Left hindlimb (tissue), 1 donor: Measurements from ENCODE around the gene GLUL.
"Not testable (repeated sequence)": the region's sequence is repeated elsewhere in the genome, so short reads cannot be mapped to it uniquely, and the experiment has no call there.

ENCODE experiments used
- DNase-seq: peaks from one replicate; pipeline ENCODE4 v3.0.0-alpha.2; 2018

The GLUL gene

DNA sequence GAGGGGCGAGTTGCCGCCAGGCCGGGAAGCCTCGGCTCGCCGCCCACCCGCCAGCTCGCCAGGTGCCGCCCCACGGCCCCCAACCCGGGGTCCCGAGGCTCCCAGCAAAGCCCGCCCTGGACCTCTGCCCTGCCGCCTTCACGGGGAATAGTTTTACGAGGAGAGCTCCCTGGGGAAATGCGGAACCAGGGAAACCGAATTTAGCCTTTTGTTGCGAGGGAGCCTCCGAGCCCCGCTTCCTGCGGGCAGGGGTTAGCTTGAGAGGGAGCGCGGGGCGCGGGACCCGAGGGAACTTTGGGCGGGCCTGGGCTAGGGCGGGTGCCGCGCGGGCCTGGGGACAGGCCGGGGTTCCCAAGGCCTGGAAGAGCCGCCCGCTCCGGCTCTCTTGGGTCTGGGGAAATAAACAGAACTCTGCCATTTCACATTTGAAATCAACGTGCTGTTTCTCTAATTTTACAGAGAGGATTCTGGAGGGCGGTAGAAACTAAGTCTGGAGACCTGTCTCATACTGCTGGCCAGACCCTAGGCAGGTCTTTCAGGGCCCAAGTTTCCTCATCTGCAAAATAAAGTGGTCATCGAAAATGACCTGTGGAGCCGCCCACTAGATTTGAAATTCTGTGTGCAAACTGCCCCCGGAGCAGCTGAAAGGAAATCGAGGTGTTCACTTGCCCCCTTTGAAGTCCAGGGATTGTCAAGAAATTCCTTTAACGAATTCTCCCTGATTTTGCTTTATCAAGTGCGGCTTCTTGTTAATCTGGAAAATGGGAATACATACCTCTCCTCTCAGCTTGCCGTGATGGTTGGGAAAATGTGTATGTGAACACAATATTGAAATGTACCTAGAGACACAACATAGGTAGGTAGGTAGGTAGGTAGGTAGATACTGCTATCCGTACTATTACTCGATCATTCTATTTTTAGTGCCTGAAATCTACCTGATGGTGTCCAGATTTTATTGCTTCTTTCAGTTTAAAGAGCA, 749 bp upstream of the GLUL start:
- DNase-seq, result no peak

DNA sequence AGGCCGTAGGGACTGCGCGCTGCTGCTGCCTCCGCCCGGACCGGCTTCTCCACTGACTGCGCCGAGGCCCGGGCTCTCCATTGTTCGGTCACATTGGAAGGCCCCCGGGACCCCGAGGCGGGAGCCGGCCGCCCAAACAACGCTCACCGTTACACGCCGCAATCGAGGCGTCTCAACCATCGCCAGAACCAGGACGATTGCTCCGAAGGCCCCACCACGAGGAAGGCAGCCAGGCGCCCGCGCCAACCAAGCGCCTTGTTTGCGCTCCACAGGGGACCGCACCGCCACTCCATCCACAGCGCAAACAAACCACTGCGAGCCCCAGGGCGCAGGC, 595 bp downstream of the GLUL start:
- no peak for DNase-seq

DNA sequence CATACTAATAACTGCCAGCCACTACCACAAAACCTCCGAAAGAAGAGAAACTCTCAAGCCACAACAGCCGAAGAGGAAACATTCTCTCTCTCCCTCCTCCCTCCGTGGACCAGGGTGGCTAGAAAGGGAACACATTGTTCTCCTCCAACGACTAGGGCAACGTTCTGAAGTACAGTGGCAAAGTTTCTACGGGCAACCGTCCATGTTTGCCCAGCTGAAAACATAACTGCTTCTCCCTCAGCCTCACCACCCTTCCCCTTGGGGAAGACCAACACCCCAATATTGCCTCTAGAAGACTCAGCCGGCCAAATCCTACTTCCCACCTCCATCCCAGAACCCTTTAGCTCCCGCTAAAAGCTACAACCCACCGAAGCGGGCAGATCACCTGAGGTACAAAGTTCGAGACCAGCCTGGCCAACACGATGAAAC, 2.0 kb downstream of the GLUL start:
- DNase-seq, result no peak

DNA sequence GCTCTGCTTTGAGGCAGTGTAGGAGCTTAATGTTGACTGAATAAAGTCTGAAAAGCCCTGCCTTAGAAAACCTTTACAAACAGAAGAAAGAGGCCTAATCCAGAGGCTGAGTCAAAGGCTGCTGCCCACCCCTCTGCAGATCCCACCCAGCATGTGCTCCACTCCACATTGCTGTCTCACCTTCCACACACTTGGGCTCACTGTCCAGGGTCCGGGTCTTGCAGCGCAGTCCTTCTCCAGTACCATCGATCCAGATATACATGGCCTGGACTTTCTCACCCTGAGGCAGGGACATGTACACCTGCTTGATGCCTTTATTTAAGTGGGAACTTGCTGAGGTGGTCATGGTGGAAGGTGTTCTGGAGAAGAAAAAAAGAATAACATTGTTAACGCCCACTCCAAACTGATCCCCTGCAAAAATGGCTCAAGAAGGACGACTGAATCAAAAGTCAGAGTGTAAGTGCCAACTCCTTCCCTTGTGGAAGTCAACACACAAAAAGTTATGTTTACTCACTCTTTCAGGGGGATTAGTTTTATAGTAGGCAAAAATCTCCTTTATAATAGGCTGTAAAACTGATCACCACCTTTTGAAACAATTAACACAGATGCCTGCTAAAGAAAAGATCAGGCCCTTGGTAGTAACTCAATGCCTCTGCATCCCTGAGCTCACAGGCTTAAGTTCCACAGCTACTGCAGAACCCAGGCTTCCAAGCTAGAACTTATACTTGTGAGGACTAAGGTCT, 3.0 kb downstream of the GLUL start:
- DNase-seq, result no peak

DNA sequence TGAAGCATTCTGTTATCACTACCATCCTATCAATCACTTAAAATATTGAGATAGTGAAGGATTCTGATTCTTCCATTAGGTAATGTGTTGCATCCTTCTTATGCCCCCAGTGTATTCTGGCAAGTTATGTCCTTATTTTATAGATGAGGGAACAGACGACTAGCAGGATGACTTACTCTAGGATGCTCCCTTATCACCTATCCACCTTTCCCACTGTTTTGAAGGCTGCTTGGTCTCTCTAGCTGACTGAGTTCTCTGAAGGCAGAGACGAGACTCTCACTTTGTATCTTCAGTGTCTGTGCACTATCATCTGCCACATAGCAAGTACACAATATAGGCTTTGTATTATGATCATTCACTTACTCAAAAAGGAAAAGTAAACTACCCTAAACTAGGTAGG, 4.0 kb downstream of the GLUL start:
- DNase-seq, result no peak

DNA sequence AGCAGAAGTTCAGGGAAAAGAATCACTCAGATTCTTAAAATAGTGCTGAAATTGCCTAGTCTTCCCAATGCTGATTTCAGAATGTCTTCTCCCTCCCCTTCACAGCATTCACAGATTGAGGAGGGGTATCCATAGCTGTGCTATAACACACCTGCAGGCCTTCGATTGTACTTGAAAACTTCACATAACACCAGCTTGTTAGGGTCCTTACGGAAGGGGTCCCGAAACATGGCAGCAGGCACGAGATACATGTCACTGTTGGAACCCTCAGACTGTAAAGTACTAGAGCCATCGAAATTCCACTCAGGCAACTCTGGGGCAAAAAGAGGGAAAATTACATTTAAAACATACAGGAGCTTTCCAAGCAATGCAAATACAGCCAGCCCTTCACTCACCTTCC, 4.6 kb downstream of the GLUL start:
- no peak for DNase-seq

DNA sequence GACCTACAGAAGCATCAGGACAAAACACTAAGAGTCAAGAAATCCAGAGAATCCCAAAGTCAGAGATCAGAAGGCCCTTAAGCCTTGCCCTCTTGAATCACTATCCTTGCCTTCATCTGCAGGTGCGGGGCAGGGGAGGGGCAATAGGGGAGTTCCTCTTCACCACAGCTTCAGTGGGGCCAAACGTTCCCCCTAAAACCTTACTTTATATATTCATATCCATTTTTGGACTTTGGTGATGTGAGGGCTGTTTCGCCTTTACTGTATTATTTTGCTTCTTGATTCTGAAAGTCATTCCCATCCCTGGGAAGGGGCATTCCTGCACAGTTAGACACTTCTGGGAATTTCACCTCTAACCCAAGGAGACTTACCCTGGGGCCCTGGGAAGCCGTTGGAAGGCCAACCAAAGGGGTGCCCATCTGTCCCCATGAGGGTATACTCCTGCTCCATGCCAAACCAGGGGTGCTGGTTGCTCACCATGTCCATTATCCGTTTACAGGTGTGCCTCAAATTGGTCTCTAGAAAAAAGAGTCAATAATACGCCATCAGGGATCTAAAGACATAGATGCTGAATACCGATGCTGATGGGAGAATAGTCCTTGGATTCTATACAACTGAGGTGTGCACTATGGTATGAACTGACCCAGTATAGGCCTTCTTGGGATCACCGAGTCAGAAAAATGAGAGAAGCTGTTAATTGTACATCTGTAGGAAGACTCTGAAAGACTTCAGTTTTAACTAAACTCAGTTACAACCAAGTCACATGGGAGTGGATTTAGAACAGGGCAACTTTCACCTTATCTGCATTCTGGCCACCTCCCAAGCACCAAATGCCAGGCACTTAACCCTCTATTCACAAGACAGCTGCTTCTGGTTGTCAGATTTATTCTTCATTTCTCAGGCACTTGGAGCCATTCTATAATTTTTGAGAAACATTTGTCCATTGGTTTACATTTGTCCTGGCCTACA, 5.4 kb downstream of the GLUL start:
- no peak for DNase-seq

DNA sequence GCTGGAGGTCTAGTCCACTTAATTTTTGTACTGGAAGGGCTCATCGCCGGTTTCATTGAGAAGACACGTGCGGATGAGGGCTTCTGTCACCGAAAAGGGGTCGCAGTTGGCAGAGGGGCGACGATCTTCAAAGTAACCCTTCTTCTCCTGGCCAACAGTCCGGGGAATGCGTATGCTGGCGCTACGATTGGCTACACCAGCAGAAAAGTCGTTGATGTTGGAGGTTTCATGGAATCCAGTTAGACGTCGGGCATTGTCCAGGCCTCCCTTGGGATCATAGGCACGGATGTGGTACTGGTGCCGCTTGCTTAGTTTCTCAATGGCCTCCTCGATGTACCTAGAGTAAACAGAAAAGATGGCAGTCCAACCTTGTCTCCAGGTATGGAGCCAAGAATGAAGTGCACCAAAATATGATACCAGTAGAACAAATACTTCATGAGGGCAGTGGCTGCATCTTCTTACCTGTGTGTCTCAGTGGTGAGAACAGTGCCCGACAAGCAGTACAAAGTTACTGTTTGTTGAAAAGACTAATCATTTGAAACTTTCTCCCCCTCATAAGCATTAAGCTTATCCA, 7.1 kb downstream of the GLUL start:
- DNase-seq, result no peak

DNA sequence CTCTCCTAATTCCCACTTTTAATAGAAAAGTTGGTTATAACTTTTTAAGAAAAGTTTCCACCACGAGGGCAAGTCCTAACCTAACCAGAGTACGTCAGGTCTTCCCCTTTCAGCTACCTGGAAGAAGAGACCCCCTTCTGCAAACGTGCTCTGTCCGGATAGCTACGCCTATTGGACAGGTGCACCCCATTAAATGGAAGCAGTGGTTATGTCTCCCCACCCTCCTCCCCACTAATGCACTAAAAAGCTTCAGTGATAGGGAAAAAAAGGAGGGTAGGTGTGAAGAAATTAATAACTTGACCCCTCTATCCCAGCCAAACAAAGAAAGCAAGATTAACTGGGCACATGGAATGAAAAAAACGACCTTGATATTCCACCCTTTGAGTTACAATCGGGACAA, 7.7 kb downstream of the GLUL start:
- no peak for DNase-seq

DNA sequence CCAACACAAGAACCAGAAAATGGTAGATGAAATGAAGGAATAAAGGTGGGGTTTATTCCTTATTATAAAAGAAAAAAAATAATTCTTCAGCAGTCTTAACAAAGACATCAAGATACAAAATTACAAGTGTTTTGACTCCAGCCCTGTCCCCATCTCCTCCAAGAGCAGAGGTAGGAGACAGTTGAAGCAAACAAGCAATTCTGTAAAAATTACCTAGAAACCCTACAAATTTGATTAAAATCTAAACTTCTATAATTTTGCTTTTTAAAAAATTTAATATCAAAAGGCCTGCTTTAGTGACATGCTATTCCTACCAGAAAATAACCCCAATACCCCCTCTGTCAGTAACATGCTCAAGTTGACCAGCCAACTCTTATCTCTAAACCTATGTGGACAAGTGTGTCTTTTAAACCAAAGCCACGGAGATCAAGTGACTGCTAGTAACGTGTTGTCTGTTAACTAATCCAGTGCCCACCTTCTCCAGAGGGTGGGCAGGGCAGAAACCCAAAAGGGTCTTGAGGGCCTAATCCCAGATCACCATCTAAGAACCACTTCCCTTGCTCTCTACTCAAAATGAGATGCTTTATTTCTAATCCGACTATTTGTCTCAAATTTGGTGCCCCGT, 8.4 kb downstream of the GLUL start:
- no peak for DNase-seq

DNA sequence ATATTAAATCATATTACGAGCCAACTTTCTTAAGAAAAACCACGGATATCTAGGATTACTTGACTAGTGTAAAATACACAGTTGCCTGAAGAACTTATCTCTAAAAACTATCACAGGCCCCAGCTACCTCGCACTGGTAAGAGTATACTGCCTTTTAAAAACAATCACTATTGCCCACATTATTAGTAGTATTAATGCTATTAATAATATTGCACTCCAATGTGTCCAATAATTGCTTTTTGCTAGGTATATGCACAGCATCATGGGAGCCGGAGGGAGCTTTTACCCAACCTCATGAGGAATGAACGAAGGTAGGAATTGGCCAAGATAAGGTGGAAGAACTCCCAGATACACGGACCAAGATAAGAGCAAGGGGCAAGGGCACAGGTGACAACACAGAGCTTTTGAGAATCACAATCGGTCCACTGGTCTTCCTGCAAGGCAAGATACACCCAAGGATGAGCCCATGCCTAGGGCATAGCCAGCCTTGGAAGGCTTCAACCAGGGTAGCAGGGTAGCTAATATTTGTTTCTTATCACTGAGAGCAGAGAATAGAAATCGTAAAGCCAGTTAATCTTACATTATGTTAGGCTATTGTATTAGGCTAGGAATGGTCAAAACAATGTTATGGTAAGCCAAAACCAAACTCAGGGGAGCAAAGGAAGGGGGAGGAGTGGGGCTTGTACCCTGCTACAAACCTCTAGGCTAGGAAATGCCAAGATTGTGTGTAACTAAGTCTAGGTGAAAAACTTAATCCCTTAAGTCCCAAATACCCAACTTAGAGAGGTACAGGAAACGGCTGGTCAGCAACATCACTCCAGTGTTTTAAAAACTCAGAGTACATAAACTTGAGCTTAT, 9.4 kb downstream of the GLUL start:
- no peak for DNase-seq

DNA sequence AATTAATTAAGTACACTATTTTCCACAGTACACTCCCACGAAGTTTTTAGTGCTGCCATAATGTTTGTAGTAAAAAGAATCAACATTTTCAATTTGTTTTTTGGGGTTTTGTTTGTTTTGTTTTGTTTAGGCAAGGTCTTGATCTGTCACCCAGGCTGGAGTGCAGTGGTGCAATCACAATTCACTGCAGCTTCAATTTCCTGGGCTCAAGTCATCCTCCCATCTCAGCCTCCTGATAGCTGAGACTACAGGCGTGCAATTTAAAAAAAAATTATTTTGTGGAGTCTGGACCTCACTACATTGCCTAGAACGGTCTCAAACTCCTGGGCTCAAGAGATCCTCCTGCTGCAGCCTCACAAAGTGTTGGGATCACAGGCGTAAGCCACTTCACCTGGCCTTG, 11.4 kb downstream of the GLUL start:
- no peak for DNase-seq

DNA sequence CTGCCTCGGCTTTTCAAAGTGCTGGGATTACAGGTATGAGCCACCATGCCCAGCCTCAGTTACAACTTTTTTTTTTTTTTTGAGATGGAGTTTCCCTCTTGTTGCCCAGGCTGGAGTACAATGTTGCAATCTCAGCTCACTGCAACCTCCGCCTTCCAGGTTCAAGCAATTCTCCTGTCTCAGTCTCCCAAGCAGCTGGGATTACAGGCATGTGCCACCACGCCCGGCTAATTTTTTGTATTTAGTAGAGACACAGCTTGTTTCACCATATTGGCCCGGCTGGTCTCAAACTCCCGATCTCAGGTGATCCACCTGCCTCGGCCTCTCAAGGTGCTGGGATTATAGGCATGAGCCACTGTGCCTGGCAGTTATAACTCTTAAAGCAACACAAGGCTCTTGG, 11.8 kb downstream of the GLUL start:
- DNase-seq, result not testable (repeated sequence)

DNA sequence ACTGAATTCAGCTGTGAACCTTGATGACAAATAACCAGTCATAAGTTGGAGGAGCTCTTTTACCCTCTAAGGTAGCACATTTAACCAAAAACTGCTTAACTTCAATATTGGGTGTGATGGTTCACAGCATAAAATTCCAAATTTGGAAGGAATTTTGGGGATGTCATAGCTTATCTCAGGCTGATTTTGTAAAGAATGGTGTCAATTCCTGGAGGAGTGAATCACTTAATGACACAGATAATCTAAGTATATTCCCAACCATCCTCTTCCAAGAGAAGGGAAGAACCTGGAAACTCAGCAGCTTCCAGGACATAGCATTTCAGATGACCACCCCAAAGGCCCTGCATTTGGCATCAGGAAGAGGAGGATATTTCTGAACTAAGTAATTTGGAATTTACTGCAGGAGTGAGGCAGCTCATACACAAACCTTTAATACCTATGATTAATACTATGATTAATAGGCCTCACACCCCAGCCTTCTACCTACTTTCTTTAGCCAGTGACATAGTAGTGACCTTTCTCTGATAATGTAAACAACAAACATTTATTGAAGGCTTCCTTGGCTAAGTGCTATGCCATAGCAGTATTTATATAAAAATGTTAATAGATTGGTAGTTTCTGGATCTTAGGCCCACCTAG, 14.5 kb downstream of the GLUL start:
- no peak for DNase-seq

DNA sequence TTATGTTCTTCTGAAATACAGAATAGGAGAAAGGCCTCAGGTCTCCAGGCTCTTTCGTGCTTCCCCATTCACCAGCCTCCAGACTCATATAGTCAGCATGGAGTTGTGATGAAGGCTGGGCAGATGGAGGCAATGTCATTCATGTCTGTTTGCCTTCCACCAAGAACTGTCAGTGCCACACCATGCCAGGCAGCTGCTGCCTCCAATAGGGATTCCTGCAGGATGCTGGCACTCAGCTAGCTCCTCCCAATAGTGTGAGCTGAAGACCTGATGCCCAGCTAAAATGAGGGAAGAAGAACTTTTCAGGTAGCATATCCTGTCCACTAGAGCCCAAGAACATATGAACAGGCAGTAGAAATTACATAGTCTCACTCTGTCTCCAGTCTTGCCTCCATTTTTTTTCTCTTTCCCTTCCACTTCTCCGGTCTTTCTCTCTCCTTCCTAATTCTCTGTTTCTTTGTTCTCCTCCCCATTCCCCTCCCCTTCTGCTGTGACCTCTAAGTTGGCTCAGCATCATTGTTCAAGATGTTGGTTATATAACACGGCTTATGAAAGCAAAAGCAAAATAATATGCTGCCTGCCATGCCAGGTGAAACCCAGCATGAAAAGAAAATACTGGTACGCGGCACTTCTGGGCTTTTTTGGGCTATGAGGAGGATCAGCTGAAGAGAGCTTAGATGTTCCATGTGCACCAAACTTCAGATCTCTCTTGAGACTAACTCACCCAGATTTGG, 17.3 kb downstream of the GLUL start:
- no peak for DNase-seq

DNA sequence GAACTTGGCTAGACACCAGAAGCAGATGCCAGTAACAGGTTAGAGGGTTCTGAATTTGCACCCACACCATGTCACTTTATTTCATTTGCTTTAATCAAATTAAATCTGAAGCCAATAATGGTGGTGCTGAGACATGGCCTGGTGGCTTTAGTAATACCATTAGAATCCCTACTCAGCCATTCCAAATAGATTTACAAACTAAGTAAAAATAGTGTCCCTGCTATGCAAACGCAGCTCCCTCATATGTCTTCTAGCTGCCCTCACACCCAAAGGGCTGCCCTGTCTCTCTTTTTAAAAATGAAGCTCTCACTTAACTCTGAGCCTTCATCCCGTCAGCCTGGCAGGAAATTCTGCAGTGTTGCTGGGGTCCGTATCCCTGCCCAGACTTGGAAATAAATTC, 21.1 kb downstream of the GLUL start:
- DNase-seq, result no peak

DNA sequence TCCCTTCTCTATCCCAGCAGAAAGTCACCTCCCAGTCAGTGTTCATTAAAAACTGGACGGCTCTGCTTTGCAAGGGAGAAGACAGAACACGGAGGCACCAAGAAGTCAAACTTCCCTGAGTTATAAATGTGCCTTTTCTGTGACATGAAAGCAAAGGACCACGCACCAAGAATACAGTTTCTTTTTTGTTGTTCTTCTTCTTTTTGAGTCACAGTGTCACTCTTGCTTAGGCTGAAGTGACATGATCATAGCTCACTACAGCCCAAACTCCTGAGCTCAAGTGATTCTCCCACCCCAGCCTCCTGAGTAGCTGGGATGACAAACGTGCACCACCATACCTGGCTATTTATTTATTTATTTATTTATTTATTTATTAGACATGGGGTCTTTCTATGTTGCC, 22.7 kb downstream of the GLUL start:
- no peak for DNase-seq

DNA sequence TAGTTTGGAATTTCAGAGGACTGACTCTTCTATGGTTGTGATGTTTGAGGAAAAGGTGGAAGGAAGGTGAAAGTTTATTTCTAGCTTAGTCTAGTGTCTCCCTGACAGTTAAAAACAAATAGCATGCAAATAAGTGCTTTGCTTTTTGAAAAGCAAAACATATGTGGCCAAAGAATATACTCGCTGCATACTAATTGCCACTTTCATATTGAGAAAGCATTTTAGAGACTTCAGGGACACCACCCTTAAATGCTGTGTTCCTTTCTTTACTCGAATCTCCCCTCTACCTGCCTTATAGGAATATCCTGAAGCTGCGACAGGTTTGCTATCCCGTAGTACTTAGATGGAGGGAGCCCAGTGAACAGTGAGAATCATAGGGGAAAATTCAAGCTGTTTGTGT, 23.2 kb downstream of the GLUL start:
- no peak for DNase-seq

DNA sequence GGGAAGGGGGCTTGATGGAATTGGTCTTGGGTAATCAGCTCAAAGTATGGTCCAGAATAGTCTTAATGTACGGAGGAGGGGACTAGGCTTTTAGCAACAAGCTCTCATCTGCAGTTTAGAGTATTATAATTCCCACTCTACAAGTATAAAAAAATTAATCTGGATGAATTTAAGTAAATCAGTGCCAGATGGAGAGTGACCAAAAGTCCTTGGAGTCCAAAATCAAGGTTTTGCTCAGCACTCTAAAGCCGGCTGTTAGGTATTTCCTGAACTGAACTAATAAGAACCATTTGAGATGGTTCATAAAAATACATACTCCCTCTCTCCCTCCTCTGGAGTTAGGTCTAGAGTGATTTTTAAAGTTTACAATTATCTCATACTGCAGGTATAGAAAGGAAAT, 23.7 kb downstream of the GLUL start:
- no peak for DNase-seq

DNA sequence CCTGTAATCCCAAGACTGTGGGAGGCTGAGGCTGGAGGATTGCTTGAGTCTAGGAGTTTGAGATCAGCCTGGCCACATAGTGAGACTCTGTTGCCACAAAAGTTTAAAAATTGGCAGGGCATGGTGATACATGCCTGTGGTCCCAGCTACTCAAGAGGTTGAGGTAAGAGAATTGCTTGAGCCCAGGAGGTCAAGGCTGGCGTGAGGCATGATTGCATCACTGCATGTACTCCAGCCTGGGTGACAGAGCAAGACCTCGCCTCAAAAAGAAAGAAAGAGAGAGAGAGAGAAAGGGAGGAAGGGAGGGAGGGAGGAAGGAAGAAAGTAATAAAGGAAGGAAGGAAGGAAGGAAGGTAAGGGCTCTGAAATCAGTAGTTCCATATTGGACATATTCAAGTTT, 25.0 kb downstream of the GLUL start:
- DNase-seq, result no peak
